GM19240 (cell line): ENCODE data around the gene COMP.

Experiments
- DNase-seq: peaks from one replicate; pipeline ENCODE4 v3.0.0; 2011; ENCODE audit warnings: low spot score; ENCODE audit not compliant: insufficient read length

COMP gene

GRCh38 chr19:18770663-18771327 is 20.3 kb downstream of the COMP start:
- no peak for DNase-seq

DNA sequence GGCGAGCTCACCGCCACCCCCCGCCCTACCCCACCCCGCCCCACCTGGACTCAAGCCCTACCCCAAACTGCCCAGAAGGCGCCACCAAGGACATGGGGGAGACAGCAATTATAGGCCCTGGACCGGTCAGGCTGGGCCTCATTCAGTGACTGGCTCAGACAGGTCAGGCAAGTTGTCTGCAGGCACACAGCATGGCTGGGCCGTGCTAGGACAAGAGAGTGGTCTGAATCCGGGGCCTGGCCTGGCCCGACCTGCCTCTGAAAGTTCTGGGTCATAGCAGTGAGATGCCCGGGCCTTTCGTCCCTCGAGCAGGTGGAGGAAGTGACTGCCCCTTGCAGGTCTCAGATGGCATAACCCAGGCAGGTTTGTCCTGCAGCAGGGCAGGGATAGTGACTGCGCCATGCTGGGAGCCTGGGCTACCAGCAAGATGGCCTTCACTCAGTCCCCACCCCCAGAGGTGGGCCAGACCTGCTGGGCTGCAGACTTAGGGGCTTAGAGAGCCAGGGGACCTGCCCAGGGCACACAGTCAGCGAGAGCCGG is 21.0 kb downstream of the COMP start:
- no peak for DNase-seq

DNA sequence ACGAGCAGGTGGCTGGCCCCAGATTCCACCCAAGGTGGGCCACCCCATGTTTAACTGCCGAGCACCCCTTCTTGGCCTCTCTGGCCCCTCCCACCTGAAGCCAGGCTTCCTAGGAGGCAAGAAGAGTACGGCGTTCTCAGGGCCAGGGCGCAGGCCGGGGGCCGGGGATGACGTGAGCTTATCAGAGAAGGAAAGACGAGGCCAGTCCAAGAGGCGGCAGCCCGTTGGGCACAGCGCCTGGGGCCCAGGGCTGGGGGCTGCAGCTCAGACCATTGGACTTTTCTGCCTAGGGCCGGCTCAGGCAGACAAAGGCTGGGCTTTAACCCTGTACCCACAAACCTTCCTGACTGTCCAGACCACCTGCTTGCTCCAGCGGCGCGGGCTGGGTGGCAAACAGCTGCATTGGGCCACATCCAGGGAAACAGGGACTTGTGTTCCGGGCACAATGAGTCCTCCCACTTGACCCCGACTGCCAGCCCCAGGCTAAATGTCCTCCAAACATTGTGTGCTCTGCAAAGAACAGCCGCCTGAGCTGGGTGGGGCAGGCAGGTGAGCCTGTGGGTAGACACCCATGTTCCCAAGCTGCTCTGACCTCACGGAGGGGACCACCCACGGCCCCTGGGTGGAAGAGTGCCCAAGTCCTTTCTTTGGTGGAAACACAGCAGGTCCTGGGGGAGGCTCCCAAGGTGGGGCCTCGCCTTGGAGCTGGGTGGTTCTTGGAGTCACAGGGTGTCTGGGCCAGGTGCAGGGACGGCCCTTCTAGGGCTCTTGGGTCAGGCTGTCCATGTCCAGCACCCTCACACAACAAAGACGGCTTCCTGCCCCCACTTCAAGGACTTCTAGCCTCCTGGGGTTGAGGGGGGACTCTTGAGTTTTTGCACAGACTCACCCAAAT is 21.9 kb downstream of the COMP start:
- DNase-seq: no peak

- no peak for DNase-seq
Measured at GRCh38 chr19:18768046-18768771, 22.9 kb downstream of the COMP start.

DNA sequence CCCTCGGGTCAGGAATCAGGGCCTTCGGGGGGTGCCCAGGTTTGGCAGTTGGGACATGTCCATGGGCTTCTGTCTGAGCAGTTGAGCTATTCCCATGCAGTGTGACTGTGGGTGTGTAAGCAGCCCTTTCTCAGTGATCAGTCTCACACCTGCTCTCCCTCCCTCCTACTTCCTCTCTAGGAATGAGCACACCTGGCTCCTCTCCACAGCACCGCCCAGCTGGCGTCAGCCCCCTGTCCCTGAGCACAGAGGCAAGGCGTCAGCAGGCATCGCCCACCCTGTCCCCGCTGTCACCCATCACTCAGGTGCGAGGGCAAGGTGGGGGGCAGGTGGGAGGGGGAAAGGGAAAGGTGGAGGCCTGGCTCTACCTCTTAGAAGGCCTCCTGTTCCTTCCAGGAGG is 25.9 kb downstream of the COMP start:
- DNase-seq: no peak

DNA sequence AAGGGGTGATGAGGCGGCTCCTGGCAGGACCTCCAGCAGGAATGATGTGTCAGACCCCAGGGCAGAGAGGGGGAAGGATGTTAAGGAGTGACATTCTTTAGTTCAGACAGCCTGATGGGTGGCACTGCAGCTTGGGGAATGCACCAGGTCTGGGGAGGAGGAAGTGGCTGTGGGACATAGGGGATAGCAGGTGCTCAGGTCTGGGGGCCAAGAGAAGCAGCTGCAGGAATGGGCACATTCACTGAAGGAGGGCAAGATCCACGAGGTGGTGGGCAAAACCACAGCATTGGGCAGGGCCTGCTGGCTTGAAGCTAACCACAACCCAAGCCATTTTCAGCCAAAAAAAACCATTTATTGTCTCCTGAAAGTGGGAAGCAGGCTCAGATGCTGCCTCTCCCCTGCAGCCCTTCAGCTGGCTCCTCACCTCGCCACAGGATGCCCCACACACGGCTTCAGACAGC is 26.5 kb downstream of the COMP start:
- no peak for DNase-seq

DNA sequence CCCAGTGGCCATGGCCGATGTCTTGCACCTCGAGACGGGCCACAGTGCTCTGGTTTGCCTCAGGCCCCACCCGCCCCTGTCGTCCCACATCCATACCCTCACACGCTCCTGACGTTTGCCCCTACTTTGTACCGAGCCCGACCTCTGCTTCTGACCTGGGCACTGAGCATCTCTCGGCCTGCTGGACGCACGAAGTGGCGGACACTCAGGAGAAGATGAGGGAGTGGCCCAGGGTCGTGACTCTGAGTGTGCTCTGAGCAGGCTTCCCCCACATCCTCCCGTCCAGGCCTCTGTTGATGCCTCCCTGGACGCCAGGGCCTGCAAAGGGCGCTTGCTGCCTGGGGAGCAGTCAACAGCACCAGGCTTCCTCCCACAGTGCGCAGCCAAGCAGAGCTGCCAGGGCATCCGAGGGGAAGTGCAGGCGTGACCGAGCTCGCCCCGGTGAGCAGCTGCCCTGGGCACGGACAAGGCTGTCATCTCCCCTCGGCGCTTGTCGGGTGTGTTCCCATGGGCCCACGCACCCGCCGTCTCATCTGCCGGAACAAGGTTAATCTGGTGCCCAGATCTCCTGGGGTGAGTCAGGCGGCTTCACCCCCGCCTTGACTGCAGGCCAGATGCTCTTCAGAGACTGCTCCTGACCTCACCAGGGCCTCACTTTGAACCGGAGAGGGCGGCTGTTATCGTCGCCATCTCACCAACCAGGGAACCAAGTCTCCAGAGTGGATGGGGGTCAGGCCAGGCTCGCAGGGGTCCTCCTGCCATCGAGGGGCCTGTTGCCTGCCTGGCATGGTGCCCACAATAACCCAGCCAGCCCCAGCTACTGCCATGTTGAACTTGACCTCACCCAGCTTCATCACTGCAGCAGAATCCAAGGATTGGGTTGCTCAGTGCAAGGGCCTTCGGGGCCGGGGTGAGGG is 27.2 kb downstream of the COMP start:
- DNase-seq: no peak

DNA sequence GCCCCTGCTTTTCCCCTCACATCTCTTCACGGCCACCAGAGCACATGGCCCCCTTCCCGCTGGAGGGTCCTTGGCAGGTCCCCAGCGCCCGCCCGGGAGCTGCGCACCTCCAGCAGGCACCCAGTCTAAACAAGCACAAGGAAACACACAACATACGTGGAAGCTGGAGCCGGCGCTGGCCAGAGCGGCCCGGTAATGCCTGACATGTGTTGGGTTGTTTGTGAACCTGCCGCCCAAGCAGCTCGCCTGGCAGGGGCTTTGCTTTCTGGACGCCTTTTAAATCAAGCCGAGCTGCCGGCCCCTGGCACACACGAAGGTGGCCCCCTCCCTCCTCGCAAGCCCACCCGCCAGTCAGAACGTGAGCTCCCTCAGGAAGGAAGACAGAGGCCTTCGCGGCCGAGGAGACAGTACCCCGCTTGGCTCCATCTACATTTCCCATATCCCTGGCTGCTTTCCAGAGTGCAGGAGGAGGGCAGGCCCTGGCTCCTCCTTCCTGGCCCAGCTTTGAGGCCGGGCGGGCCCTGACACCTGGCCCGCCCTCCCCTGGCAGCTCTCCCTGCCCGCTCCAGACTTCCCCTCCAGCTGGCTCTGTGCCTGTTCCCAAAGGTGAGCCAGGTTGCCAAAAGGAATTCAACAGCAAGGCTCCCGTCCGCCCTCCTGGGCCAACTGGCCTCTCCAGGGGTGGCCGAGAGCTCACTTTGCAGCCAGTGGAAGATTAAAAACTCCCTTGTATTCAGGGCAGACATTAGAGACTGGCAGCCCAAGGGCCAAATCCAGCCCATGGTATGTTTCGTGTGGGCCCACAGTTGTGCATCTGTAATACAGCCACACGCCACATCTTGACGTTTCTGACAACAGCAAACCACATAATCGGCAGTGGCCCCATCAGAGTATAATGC is 28.7 kb downstream of the COMP start:
- DNase-seq: no peak

GRCh38 chr19:18761531-18762110 is 29.5 kb downstream of the COMP start:
- DNase-seq: no peak

GRCh38 chr19:18760440-18761383 is 30.4 kb downstream of the COMP start:
- DNase-seq: no peak

- DNase-seq: no peak
Measured at GRCh38 chr19:18759995-18760426, 31.1 kb downstream of the COMP start.

- DNase-seq: no peak
Measured at GRCh38 chr19:18759304-18759994, 31.7 kb downstream of the COMP start.

- no peak for DNase-seq
Measured at GRCh38 chr19:18756896-18757295, 34.2 kb downstream of the COMP start.

DNA sequence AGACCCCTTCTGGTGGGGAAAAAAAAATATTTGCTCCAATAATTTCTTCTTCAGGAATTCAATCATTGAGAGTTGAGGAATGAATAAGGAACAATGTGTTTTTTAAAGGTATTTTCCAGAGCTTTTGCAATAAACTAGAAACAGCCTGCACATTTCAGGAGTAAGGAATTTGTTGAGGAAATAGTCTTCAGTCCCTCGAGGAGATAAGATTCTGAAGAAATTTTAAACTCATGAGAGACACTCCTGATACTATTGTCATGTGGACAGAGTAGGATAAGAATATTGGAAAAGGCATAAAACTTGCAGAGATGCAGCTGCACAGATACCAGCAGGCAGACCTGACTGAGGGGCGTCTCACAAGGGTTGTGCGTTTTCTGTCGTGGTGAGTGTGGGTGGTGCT is 36.6 kb downstream of the COMP start:
- no peak for DNase-seq

- no peak for DNase-seq
Measured at GRCh38 chr19:18751571-18751970, 39.5 kb downstream of the COMP start.

DNA sequence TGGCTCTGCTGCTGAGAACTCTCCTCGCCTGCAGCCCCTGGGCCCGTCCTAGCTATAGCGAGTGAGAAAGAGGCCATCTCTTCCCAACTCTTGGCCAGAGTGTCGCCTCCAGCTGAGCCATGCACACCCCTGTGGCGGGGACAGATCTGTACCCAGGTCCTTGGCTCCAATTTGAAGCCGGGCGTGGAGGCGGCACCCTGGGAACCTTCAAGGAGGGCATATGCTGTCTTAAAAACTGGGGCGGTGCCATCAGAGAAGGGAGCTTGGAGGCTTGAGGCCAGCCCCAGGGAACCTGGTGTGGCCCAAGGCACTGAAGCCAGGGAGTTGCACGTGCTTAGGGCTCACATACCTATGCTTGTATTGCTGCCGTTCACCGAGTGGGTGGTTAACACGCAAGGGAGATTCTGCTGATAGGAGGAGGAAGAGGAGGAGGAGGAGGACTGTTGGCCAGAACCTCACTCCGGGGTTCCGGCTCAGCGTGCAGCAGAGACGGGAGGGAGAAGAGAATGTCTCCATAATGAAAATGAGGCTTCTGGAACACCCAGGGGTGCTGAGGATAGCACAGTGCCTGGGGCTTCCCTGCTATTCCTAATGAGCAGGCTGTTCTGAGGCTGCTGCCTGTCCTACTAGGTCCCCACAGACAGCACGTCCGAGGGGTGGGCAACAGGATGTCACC is 40.7 kb downstream of the COMP start:
- no peak for DNase-seq
